IPS-20b (cell line): ENCODE measurements around the gene CCL17.
"Not testable (repeated sequence)": the region's sequence is repeated elsewhere in the genome, so short reads cannot be mapped to it uniquely, and the experiment has no call there.

Source experiments
- H3K27ac ChIP-seq: one replicate; pipeline ENCODE4 v1.5.1; 2013; ENCODE audit warnings: low read length
- H3K27me3 ChIP-seq: 2 replicates; pipeline ENCODE4 v1.6.1; 2013; ENCODE audit warnings: mild to moderate bottlenecking, low read length, inconsistent platforms; ENCODE audit not compliant: insufficient read depth
- H3K36me3 ChIP-seq: 2 replicates; pipeline ENCODE4 v1.6.1; 2013; ENCODE audit warnings: low read depth, mild to moderate bottlenecking, inconsistent platforms, low read length, moderate library complexity; ENCODE audit not compliant: insufficient read depth
- H3K4me1 ChIP-seq: 2 replicates; pipeline ENCODE4 v1.6.1; 2013; ENCODE audit warnings: mild to moderate bottlenecking, control low read depth, inconsistent platforms, low read length, moderate library complexity; ENCODE audit not compliant: insufficient read depth
- H3K4me3 ChIP-seq: 2 replicates; pipeline ENCODE4 v1.5.1; 2013; ENCODE audit warnings: mild to moderate bottlenecking, low read length, inconsistent platforms
- H3K9ac ChIP-seq: 2 replicates; pipeline ENCODE4 v1.6.1; 2013; ENCODE audit warnings: low read depth, mild to moderate bottlenecking, inconsistent platforms, low read length, moderate library complexity
- H3K9me3 ChIP-seq: 2 replicates; pipeline ENCODE4 v1.6.1; 2013; ENCODE audit warnings: mild to moderate bottlenecking, low read depth, low read length, inconsistent platforms; ENCODE audit not compliant: insufficient read depth

CCL17 gene

GRCh38 chr16:57371494-57372371 is 32.8 kb upstream of the CCL17 start:
- peak overlapping the region; percentile 42; the same call in 1 of the 2 replicates for H3K9ac ChIP-seq

DNA sequence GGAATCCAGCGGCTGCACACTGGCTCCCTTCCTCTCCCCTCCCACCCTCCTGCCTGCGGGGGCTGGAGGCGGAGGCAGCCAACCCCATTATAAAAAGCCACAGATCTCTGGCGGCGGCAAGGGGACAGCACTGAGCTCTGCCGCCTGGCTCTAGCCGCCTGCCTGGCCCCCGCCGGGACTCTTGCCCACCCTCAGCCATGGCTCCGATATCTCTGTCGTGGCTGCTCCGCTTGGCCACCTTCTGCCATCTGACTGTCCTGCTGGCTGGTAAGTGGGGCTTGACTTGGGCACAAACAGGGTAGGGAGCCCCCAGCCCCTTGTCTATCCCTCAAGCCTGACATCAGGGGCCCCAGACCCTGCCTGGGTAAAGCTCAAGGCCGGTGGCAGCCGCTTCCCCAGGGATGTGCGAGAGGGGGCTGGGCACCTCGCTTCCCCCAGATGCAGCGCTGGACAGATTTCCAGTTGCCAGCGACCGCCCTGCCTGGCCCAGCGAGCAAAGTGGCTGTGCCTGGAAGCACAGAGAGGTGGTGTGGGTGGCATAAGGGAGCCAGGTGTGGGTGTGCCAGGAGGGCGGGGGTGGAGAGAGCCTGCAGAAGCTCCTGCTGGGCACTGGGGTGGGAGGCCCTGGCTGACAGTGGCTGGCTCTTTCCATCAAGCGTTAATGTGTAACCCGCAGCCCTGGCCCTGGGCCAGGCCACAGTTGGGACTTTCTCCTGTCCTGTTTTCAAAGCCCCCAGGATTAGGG is 32.0 kb upstream of the CCL17 start, which contains the start of gene CX3CL1:
Gene CX3CL1, plus strand, starts transcription at position 119 of the 745 bp plus-strand sequence. Its CDS starts 79 bp downstream, at position 198.
- Histone ChIP-seq H3K27ac (no peak within 1 kb of the TSS), H3K27me3 (no peaks in the 10 kb centered on the region), H3K36me3 (no peaks in the 10 kb centered on the region), H3K9me3 (no peaks in the 10 kb centered on the region), H3K4me3 (peak within 1 kb of the TSS; percentile 66; the same call in 1 of the 2 replicates), H3K4me1 (peaks cover 16% of the 10 kb centered on the region), H3K9ac (peak within 1 kb of the TSS; percentile 64; the same call in 1 of the 2 replicates)

More at GRCh38 chr16:57371494-57372371, 32.8 kb upstream of the CCL17 start:
- no peaks in the 10 kb centered on the region for H3K27me3 ChIP-seq
- H3K9me3 ChIP-seq = no peaks in the 10 kb centered on the region
- peak overlapping the region; percentile 66; the same call in 1 of the 2 replicates for H3K4me3 ChIP-seq
- no peaks in the 10 kb centered on the region for H3K36me3 ChIP-seq
- H3K4me1 ChIP-seq = peaks cover 15% of the 10 kb centered on the region
- H3K27ac ChIP-seq = no peak overlapping the region

- H3K27me3 ChIP-seq = no peaks in the 10 kb centered on the region
- H3K4me1 ChIP-seq = peaks cover 20% of the 10 kb centered on the region
- no peaks in the 10 kb centered on the region for H3K9me3 ChIP-seq
- H3K36me3 ChIP-seq = no peaks in the 10 kb centered on the region
- H3K9ac ChIP-seq = peak overlapping the region; percentile 64; the same call in 1 of the 2 replicates
- no peak overlapping the region for H3K27ac ChIP-seq
- peak overlapping the region; percentile 66; the same call in 1 of the 2 replicates for H3K4me3 ChIP-seq
Observed at GRCh38 chr16:57373117-57373947, 31.2 kb upstream of the CCL17 start.

- H3K27ac ChIP-seq = no peak overlapping the region
- H3K36me3 ChIP-seq = no peaks in the 10 kb centered on the region
- no peak overlapping the region for H3K9ac ChIP-seq
- peaks cover 20% of the 10 kb centered on the region for H3K4me1 ChIP-seq
- H3K9me3 ChIP-seq = no peaks in the 10 kb centered on the region
- no peaks in the 10 kb centered on the region for H3K27me3 ChIP-seq
- no peak overlapping the region for H3K4me3 ChIP-seq
Observed at GRCh38 chr16:57374067-57374534, 30.5 kb upstream of the CCL17 start.

DNA sequence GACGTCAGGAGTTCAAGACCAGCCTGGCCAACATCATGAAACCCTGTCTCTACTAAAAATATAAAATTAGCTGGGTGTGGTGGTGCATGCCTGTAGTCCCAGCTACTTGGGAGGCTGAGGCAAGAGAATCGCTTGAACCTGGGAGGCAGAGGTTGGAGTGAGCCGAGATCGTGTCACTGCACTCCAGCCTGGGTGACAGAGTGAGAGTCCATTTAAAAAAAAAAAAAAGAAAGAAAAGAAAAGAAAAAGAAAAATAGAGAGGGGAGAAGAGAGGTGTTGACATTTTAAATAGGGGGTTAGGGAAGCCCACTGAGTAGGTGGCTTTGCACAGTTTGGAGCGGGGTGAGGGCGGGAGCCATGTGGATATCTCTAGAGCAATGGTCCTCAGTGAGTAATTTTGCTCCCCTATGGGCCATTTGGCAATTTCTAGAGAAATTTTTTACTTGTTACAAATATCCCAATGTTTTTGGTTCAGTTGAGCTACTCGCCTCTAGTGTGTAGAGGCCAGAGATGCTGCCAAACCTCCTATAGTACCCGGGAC is 29.6 kb upstream of the CCL17 start:
- not testable (repeated sequence) for H3K9ac ChIP-seq, H3K27ac ChIP-seq, H3K4me3 ChIP-seq, H3K9me3 ChIP-seq, H3K36me3 ChIP-seq, H3K27me3 ChIP-seq
- peaks cover 20% of the 10 kb centered on the region for H3K4me1 ChIP-seq

DNA sequence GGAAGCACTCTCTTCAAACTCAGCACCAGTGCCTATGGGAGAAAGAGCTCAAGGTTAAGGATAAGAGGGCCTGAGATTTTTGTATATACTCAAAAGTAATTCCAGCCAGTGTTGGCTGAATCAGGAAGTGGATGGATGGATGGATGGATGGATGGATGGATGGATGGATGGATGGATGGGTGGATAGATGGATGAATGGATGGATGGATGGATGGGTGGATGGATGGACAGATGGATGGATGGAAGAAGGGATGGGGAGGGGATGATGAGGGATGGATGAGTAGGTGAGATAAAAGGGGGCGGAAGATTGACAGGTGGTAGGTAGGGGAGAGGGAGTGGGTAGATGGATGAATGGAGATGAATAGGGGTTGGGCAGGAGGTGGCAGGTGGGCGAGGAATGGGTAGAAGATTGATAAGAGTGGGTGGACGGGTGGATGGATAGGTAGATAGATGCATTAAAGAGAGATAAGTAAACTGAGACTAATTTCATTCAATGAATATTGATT is 28.2 kb upstream of the CCL17 start:
- Histone ChIP-seq H3K27ac (no peak overlapping the region), H3K9me3 (no peaks in the 10 kb centered on the region), H3K9ac (no peak overlapping the region), H3K4me3 (no peak overlapping the region), H3K36me3 (no peaks in the 10 kb centered on the region), H3K27me3 (no peaks in the 10 kb centered on the region), H3K4me1 (peaks cover 20% of the 10 kb centered on the region)

DNA sequence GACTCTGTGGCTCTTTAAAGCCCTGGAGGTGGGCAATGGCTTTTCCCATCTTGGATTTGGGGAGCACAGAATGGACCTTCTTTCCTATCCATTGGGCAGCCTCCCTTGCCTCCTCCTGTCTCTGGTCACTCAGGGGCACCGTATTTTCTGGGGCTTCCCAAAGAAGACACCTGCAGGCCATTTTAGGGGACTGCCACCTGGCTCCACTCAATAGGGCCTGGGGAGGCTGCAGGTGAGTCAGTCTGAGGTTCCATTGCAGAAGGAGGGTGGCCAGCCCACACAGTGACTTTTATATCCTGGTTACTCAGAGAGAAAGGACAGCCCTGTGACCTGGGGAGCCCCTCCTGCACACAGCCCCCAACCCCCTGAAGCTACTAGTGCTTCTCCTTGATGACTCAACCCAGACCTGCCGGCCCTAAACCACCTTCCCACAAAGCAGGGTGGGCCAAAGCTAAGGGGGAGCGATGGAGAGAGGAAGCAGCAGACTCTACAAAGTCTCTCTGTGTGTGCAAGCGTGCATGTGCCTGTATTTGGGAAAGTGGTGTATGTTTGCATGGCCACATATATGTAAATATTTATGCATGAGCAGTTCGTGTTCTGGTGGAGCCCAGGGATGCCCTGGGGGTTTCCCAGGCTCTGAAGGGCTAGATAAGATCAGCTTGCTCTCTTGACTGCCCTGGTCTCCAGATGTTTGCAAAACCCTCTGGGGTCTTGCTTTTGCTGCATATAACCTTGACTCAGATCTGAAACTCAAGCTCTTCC is 27.3 kb upstream of the CCL17 start:
- H3K27me3 ChIP-seq = no peaks in the 10 kb centered on the region
- no peak overlapping the region for H3K9ac ChIP-seq
- H3K9me3 ChIP-seq = no peaks in the 10 kb centered on the region
- no peaks in the 10 kb centered on the region for H3K36me3 ChIP-seq
- H3K4me1 ChIP-seq = peaks cover 20% of the 10 kb centered on the region
- H3K27ac ChIP-seq = no peak overlapping the region
- no peak overlapping the region for H3K4me3 ChIP-seq

- Histone ChIP-seq H3K4me3 (no peak overlapping the region), H3K9ac (no peak overlapping the region), H3K27me3 (no peaks in the 10 kb centered on the region), H3K4me1 (0 out of 2 replicates have a peak, but pooled peaks cover 5% of the 10 kb centered on the region), H3K27ac (no peak overlapping the region), H3K9me3 (no peaks in the 10 kb centered on the region), H3K36me3 (no peaks in the 10 kb centered on the region)
Observed at GRCh38 chr16:57379579-57379978, 25.0 kb upstream of the CCL17 start.

DNA sequence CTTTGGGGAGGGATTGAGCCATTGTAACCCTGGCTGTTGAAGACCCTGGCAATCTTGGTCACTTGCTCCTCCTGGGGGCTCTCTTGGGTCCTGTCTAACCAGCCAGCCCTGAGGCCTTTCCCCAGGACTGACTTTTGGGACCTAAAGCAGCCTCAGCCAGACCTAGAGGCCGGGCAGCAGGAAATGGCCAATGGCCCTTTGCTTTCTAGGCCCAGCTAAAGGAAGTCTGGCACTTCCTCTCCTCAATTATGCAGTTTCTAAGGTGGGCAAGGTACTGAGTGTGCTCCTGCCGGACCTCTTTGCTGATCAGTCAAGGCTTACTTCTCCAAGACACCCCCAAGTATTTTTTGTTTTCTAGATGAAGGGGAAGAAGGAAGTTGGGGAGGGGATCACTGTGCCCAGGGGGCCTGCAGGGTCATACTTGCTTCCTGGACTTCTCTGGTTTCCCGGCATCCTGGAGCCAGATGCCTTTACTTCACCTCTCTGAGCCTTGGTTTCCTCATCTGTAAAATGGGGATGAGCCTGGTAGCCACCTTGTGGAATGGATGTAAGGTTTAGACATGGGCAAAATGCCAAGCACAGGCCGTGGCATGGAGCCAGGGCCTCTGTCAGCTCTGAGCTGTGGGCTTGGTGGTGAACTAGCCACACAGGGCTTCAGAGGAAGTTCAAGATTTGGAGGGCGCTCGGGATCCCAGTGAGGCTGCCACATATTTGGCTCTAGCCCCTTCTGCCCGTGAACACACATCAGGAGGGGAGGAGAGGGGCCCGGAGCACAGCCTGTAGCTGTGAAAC is 23.7 kb upstream of the CCL17 start:
- Histone ChIP-seq H3K27ac (no peak overlapping the region), H3K9me3 (no peaks in the 10 kb centered on the region), H3K9ac (no peak overlapping the region), H3K36me3 (no peaks in the 10 kb centered on the region), H3K27me3 (no peaks in the 10 kb centered on the region), H3K4me3 (no peak overlapping the region), H3K4me1 (0 out of 2 replicates have a peak, but pooled peaks cover 5% of the 10 kb centered on the region)
